ENCODE measurements around the gene CXorf38. TPM values are rescaled to one million over a fixed set of nuclear protein-coding genes. Genes with fewer than 3 reads are reported as not detected.

Gene CXorf38
- total RNA-seq, 1 donor from 2014 or later: 11.9 TPM

GRCh38 chrX:40684092-40684491, 36.7 kb upstream of the CXorf38 start:
- H3K27ac ChIP-seq: no peak overlapping the region
- H3K36me3 ChIP-seq: peaks cover 19 to 22% of the 10 kb centered on the region in 2 donors
- no peaks in the 10 kb centered on the region for H3K4me1 ChIP-seq
- intact Hi-C loops (cut with DNase I): no loop called here
- H3K9me3 ChIP-seq: no peaks in the 10 kb centered on the region
- H3K27me3 ChIP-seq: no peaks in the 10 kb centered on the region
- no peak for TF ChIP-seq CTCF (IDR thresholded peaks at IDR 0.05)
- H3K4me3 ChIP-seq: no peak overlapping the region
- DNase-seq (ENCODE audit: low spot score in 2 of 2): no peak

GRCh38 chrX:40683245-40683644, 35.9 kb upstream of the CXorf38 start:
- Histone ChIP-seq H3K27ac (no peak overlapping the region), H3K36me3 (peaks cover 18 to 20% of the 10 kb centered on the region in 2 donors), H3K27me3 (no peaks in the 10 kb centered on the region), H3K4me1 (no peaks in the 10 kb centered on the region), H3K4me3 (no peak overlapping the region), H3K9me3 (no peaks in the 10 kb centered on the region)
- intact Hi-C loops (cut with DNase I): no loop called here
- TF ChIP-seq CTCF (IDR thresholded peaks at IDR 0.05): no peak
- no peak for DNase-seq (ENCODE audit: low spot score in 2 of 2)

GRCh38 chrX:40671126-40671525, 23.8 kb upstream of the CXorf38 start:
- TF ChIP-seq CTCF (IDR thresholded peaks at IDR 0.05): no peak
- intact Hi-C loops (cut with DNase I): no loop called here
- no peak overlapping the region for H3K27ac ChIP-seq
- no peak for DNase-seq (ENCODE audit: low spot score in 2 of 2)
- H3K4me1 ChIP-seq: no peaks in the 10 kb centered on the region
- peaks cover 4 to 23% of the 10 kb centered on the region in 2 donors for H3K36me3 ChIP-seq
- no peak overlapping the region for H3K4me3 ChIP-seq
- no peaks in the 10 kb centered on the region for H3K9me3 ChIP-seq
- H3K27me3 ChIP-seq: no peaks in the 10 kb centered on the region

- Histone ChIP-seq H3K4me3 (no peak overlapping the region), H3K36me3 (peaks cover 6 to 25% of the 10 kb centered on the region in 2 donors), H3K27me3 (no peaks in the 10 kb centered on the region), H3K4me1 (no peaks in the 10 kb centered on the region), H3K9me3 (no peaks in the 10 kb centered on the region), H3K27ac (no peak overlapping the region)
- peak in 1 of 3 experiments; percentile 22 for TF ChIP-seq CTCF (IDR thresholded peaks at IDR 0.05)
- intact Hi-C loops (cut with DNase I): no loop called here
- no peak for DNase-seq (ENCODE audit: low spot score in 2 of 2)
These were observed 16.7 kb upstream of the CXorf38 start for GRCh38 chrX:40663880-40664630.

- H3K4me1 ChIP-seq: no peaks in the 10 kb centered on the region
- no peaks in the 10 kb centered on the region for H3K9me3 ChIP-seq
- intact Hi-C loops (cut with DNase I): no loop called here
- peaks cover 6 to 25% of the 10 kb centered on the region in 2 donors for H3K36me3 ChIP-seq
- H3K27me3 ChIP-seq: no peaks in the 10 kb centered on the region
- DNase-seq (ENCODE audit: low spot score in 2 of 2): no peak
- H3K4me3 ChIP-seq: no peak overlapping the region
- H3K27ac ChIP-seq: no peak overlapping the region
- TF ChIP-seq CTCF (IDR thresholded peaks at IDR 0.05): no peak
These were observed 15.8 kb upstream of the CXorf38 start for GRCh38 chrX:40663078-40663740.
